Nephron progenitor cell (in vitro differentiated cells): Measurements from ENCODE around the gene FCAMR.

Experiments
- DNase-seq: peaks from one replicate; pipeline ENCODE4 v3.0.0; 2021
- H3K27ac Mint-ChIP-seq: 2 replicates; pipeline ENCODE4 v1.8.0; 2021; ENCODE audit warnings: mild to moderate bottlenecking, moderate library complexity, mixed read lengths
- H3K27me3 Mint-ChIP-seq: 2 replicates; pipeline ENCODE4 v1.8.0; 2021; ENCODE audit warnings: mild to moderate bottlenecking, low read depth, mixed read lengths; ENCODE audit not compliant: poor library complexity
- H3K36me3 Mint-ChIP-seq: 2 replicates; pipeline ENCODE4 v1.8.0; 2021; ENCODE audit warnings: low read depth, mixed read lengths
- H3K4me1 Mint-ChIP-seq: 2 replicates; pipeline ENCODE4 v1.8.0; 2021; ENCODE audit warnings: mixed read lengths
- H3K4me3 Mint-ChIP-seq: 2 replicates; pipeline ENCODE4 v1.8.0; 2021; ENCODE audit warnings: mild to moderate bottlenecking, moderate library complexity, mixed read lengths
- H3K9me3 Mint-ChIP-seq: 2 replicates; pipeline ENCODE4 v1.8.0; 2021; ENCODE audit warnings: mild to moderate bottlenecking, moderate library complexity, mixed read lengths
- CTCF ChIP-seq: fragments of 200-600 bp; sonication (generic); IDR thresholded peaks from 2 replicates; pipeline ENCODE4 v1.5.0; 2021; ENCODE audit warnings: antibody characterized with exemption

FCAMR gene

GRCh38 chr1:206979379-206980043 lies 9.3 kb upstream of the FCAMR start:
- TF ChIP-seq CTCF: peak; percentile 46
- no peaks in the 10 kb centered on the region for H3K36me3 Mint-ChIP-seq
- no peaks in the 10 kb centered on the region for H3K9me3 Mint-ChIP-seq
- H3K27ac Mint-ChIP-seq: no peak overlapping the region
- no peak for DNase-seq
- no peaks in the 10 kb centered on the region for H3K4me1 Mint-ChIP-seq
- H3K27me3 Mint-ChIP-seq: peaks cover 33% of the 10 kb centered on the region
- H3K4me3 Mint-ChIP-seq: no peak overlapping the region

GRCh38 chr1:206978259-206978658 lies 8.0 kb upstream of the FCAMR start:
- no peak overlapping the region for H3K27ac Mint-ChIP-seq
- H3K27me3 Mint-ChIP-seq: peaks cover 22% of the 10 kb centered on the region
- no peaks in the 10 kb centered on the region for H3K36me3 Mint-ChIP-seq
- no peaks in the 10 kb centered on the region for H3K4me1 Mint-ChIP-seq
- DNase-seq: no peak
- no peaks in the 10 kb centered on the region for H3K9me3 Mint-ChIP-seq
- no peak overlapping the region for H3K4me3 Mint-ChIP-seq
- no peak for TF ChIP-seq CTCF

- no peak for DNase-seq
These were observed 5.0 kb upstream of the FCAMR start for GRCh38 chr1:206975306-206975705.

GRCh38 chr1:206974140-206974539 lies 3.9 kb upstream of the FCAMR start:
- peaks cover 42% of the 10 kb centered on the region for H3K27me3 Mint-ChIP-seq
- no peaks in the 10 kb centered on the region for H3K4me1 Mint-ChIP-seq
- no peak overlapping the region for H3K4me3 Mint-ChIP-seq
- no peaks in the 10 kb centered on the region for H3K36me3 Mint-ChIP-seq
- no peak overlapping the region for H3K27ac Mint-ChIP-seq
- no peak for TF ChIP-seq CTCF
- H3K9me3 Mint-ChIP-seq: no peaks in the 10 kb centered on the region
- no peak for DNase-seq

More at GRCh38 chr1:206975306-206975705, 5.0 kb upstream of the FCAMR start:
- Mint-ChIP-seq H3K27ac (no peak overlapping the region), H3K4me1 (no peaks in the 10 kb centered on the region), H3K4me3 (no peak overlapping the region), H3K36me3 (no peaks in the 10 kb centered on the region), H3K9me3 (no peaks in the 10 kb centered on the region), H3K27me3 (peaks cover 36% of the 10 kb centered on the region)
- TF ChIP-seq CTCF: no peak

GRCh38 chr1:206972728-206973127 lies 2.5 kb upstream of the FCAMR start:
- Mint-ChIP-seq H3K4me3 (no peak overlapping the region), H3K27ac (no peak overlapping the region), H3K4me1 (no peaks in the 10 kb centered on the region), H3K9me3 (no peaks in the 10 kb centered on the region), H3K36me3 (no peaks in the 10 kb centered on the region), H3K27me3 (peaks cover 45% of the 10 kb centered on the region)
- TF ChIP-seq CTCF: no peak
- DNase-seq: no peak

GRCh38 chr1:206971029-206971655 lies 882 bp upstream of the FCAMR start:
- Mint-ChIP-seq H3K27ac (no peak overlapping the region), H3K4me3 (no peak overlapping the region), H3K4me1 (no peaks in the 10 kb centered on the region), H3K9me3 (no peaks in the 10 kb centered on the region), H3K27me3 (peaks cover 38% of the 10 kb centered on the region), H3K36me3 (no peaks in the 10 kb centered on the region)
- TF ChIP-seq CTCF: no peak
- DNase-seq: no peak
